ENCODE results near the gene PHLDB2. TPM values are rescaled to one million over a fixed set of nuclear protein-coding genes. Genes with fewer than 3 reads are reported as not detected.

PHLDB2 gene
- polyA plus RNA-seq, 1 donor from 2014 or later = 1.4 TPM

Other genes starting within 250 kb of the PHLDB2 start
- gene PLCXD2, start 184.6 kb upstream of the PHLDB2 start, polyA plus RNA-seq = 1.1 TPM
- gene ABHD10, start 119.8 kb downstream of the PHLDB2 start, polyA plus RNA-seq = 44.2 TPM
- gene TAGLN3, start 139.7 kb downstream of the PHLDB2 start, polyA plus RNA-seq = not detected
- gene TMPRSS7, start 175.5 kb downstream of the PHLDB2 start, polyA plus RNA-seq = not detected
- 0.50 TPM for gene C3orf52, start 227.1 kb downstream of the PHLDB2 start, polyA plus RNA-seq